ENCODE results near the gene C1QTNF2.

The C1QTNF2 gene

GRCh38 chr5:160305319-160305718, 65.1 kb downstream of the C1QTNF2 start:
- H3K4me1 ChIP-seq (ENCODE audit: insufficient read depth, insufficient read length) = peaks cover 3% of the 10 kb centered on the region
- no peaks in the 10 kb centered on the region for H3K27me3 ChIP-seq (ENCODE audit: insufficient read depth, insufficient read length)
- H3K4me3 ChIP-seq (ENCODE audit: insufficient read length, low read depth) = no peak overlapping the region
- no peaks in the 10 kb centered on the region for H3K9me3 ChIP-seq (ENCODE audit: insufficient read depth, low read length)
- DNase-seq (ENCODE audit: low read depth, low spot score) = no peak
- H3K9ac ChIP-seq (ENCODE audit: insufficient read length, low read depth) = no peak overlapping the region
- H3K36me3 ChIP-seq (ENCODE audit: insufficient read depth, insufficient read length, low read length) = peaks cover 36% of the 10 kb centered on the region
- TF ChIP-seq ZNF274 (IDR thresholded peaks at IDR 0.05; ENCODE audit: low read depth, low read length) (no peak), SUZ12 (IDR thresholded peaks at IDR 0.05; ENCODE audit: extremely low read depth, insufficient read depth, insufficient read length) (no peak), YY1 (IDR thresholded peaks at IDR 0.05; ENCODE audit: insufficient read depth, insufficient read length) (no peak)

GRCh38 chr5:160303690-160304089, 66.7 kb downstream of the C1QTNF2 start:
- H3K9ac ChIP-seq (ENCODE audit: insufficient read length, low read depth) = no peak overlapping the region
- no peaks in the 10 kb centered on the region for H3K27me3 ChIP-seq (ENCODE audit: insufficient read depth, insufficient read length)
- TF ChIP-seq SUZ12 (IDR thresholded peaks at IDR 0.05; ENCODE audit: extremely low read depth, insufficient read depth, insufficient read length) (no peak), YY1 (IDR thresholded peaks at IDR 0.05; ENCODE audit: insufficient read depth, insufficient read length) (no peak), ZNF274 (IDR thresholded peaks at IDR 0.05; ENCODE audit: low read depth, low read length) (no peak)
- peaks cover 23% of the 10 kb centered on the region for H3K36me3 ChIP-seq (ENCODE audit: insufficient read depth, insufficient read length, low read length)
- H3K4me3 ChIP-seq (ENCODE audit: insufficient read length, low read depth) = no peak overlapping the region
- H3K4me1 ChIP-seq (ENCODE audit: insufficient read depth, insufficient read length) = peaks cover 3% of the 10 kb centered on the region
- no peak for DNase-seq (ENCODE audit: low read depth, low spot score)
- H3K9me3 ChIP-seq (ENCODE audit: insufficient read depth, low read length) = no peaks in the 10 kb centered on the region

- Histone ChIP-seq H3K9me3 (ENCODE audit: insufficient read depth, low read length) (no peaks in the 10 kb centered on the region), H3K36me3 (ENCODE audit: insufficient read depth, insufficient read length, low read length) (peaks cover 2% of the 10 kb centered on the region), H3K4me1 (ENCODE audit: insufficient read depth, insufficient read length) (peaks cover 12% of the 10 kb centered on the region), H3K4me3 (ENCODE audit: insufficient read length, low read depth) (no peak overlapping the region), H3K9ac (ENCODE audit: insufficient read length, low read depth) (no peak overlapping the region), H3K27me3 (ENCODE audit: insufficient read depth, insufficient read length) (no peaks in the 10 kb centered on the region)
- no peak for TF ChIP-seq YY1 (IDR thresholded peaks at IDR 0.05; ENCODE audit: insufficient read depth, insufficient read length)
- no peak for TF ChIP-seq SUZ12 (IDR thresholded peaks at IDR 0.05; ENCODE audit: extremely low read depth, insufficient read depth, insufficient read length)
- no peak for TF ChIP-seq ZNF274 (IDR thresholded peaks at IDR 0.05; ENCODE audit: low read depth, low read length)
- DNase-seq (ENCODE audit: low read depth, low spot score) = no peak
These were observed 72.2 kb downstream of the C1QTNF2 start for GRCh38 chr5:160298189-160298588.

- Histone ChIP-seq H3K27me3 (ENCODE audit: insufficient read depth, insufficient read length) (no peaks in the 10 kb centered on the region), H3K4me3 (ENCODE audit: insufficient read length, low read depth) (no peak overlapping the region), H3K4me1 (ENCODE audit: insufficient read depth, insufficient read length) (peaks cover 12% of the 10 kb centered on the region), H3K9me3 (ENCODE audit: insufficient read depth, low read length) (no peaks in the 10 kb centered on the region), H3K9ac (ENCODE audit: insufficient read length, low read depth) (no peak overlapping the region), H3K36me3 (ENCODE audit: insufficient read depth, insufficient read length, low read length) (peaks cover 2% of the 10 kb centered on the region)
- DNase-seq (ENCODE audit: low read depth, low spot score) = no peak
- TF ChIP-seq YY1 (IDR thresholded peaks at IDR 0.05; ENCODE audit: insufficient read depth, insufficient read length) = no peak
- TF ChIP-seq ZNF274 (IDR thresholded peaks at IDR 0.05; ENCODE audit: low read depth, low read length) = no peak
- no peak for TF ChIP-seq SUZ12 (IDR thresholded peaks at IDR 0.05; ENCODE audit: extremely low read depth, insufficient read depth, insufficient read length)
These were observed 72.7 kb downstream of the C1QTNF2 start for GRCh38 chr5:160297776-160298175.
